HK-2 (cell line): ENCODE results near the gene SYNGR3.

Experiments used
- DNase-seq: peaks from one replicate; pipeline ENCODE4 v3.0.0-alpha.2; 2018; ENCODE audit not compliant: unreplicated experiment

SYNGR3 gene

GRCh38 chr16:1992704-1993317 lies 3.0 kb downstream of the SYNGR3 start:
- DNase-seq = no peak

DNA sequence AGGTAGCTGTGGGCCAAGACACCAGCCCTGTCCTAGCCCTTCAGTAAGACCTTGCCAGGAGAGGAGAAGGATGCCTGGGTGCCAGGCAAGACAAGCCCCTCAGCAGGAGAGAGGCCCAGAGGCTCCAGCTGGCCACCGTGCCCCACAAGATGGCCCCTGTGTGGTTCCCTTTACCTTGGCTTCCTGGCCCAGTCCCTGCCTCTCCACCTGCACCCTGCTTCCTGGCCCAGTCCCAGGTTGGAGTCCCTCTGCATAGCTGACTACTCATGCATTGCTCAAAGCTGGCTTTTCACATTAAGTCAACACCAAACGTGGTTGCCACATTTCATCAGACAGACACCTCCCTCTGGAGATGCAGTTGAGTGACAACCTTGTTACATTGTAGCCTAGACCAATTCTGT lies 4.0 kb downstream of the SYNGR3 start:
- DNase-seq = peak; percentile 54

DNA sequence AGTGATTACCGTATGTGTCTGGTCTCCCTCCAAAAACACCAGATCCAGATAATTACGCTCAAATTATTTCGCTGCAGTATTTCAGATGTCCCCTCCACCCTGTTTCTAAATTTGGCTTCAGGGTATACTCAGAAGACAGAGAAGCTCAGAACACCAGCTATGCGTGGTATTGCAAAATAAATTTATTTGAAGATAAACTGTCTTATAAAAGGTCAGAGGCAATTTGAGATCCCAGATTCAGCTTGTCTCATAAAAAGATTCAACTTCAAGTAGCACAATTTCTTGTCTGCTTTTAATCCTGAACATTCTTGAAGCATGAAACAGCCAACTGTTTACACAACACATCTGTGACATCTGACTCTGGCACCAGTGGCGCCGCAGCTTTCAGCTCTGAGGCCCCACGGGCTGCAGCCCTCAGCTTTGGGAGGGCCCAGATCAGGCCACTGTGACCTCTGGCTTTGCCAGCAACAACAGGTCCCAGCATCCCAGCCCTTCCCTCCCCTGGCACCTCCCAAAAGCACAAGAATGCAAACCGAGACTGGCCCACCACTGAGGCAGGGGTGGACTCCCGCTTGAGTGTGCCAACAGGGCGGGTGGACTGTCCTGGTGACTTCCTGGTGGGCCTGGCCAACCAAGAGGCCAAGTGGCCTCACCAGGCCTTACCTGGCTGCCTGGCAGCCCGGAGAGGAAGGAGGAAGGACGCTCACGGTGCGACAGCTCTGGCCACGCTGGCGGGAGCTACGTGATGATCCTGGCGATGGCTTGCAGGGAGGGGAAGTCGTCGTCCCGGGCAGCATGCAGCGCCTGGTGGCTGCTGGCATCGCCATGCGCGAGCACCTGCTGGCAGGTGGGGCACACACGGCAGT lies 8.0 kb downstream of the SYNGR3 start:
- DNase-seq = no peak

GRCh38 chr16:1998360-1998835 lies 8.6 kb downstream of the SYNGR3 start:
- no peak for DNase-seq

- no peak for DNase-seq
Observed at GRCh38 chr16:1998852-1999801, 9.4 kb downstream of the SYNGR3 start.

GRCh38 chr16:1999866-2000514 lies 10.2 kb downstream of the SYNGR3 start:
- DNase-seq = no peak

GRCh38 chr16:2001035-2001434 lies 11.3 kb downstream of the SYNGR3 start:
- DNase-seq = no peak

GRCh38 chr16:2001456-2002355 lies 11.9 kb downstream of the SYNGR3 start:
- DNase-seq = no peak

DNA sequence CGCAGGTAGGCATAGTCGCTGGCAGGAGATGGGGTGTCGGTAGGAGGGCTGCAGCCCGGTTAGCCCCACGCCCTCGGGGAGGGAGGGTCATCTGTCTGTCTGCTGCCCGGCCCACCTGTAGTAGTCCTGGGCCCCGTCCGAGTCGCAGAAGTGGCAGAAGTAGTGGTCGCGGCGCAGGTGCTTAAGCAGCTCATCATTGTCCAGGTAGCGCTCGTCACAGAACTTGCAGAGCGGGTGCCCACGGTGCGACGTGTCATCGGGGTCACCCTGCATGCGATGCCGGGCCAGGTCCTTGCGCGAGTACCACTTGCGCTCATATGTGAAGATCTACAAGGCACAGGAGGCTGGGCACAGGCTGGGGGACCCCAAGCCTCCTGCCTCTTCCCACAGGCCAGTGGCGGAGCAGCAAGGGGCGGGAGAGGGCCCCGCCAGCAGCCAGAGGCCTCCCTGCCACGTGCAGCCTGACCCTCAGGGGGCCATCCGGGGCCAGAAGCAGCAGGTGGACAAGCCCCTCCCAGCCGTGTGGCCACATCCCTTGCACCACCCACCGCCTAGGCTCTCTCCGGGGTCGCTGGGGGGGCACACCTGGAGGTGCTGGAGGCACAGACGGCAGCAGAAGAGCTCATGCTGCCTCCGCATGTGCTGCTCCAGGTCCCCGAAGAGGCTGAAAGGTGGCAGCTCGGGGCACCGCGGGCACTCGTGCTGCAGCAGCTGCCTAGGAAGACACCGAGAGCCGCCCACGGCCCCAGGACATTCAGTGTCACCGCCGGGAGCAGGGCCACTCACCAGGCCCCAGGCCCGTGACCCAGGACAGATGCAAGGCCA lies 12.8 kb downstream of the SYNGR3 start:
- DNase-seq = no peak

DNA sequence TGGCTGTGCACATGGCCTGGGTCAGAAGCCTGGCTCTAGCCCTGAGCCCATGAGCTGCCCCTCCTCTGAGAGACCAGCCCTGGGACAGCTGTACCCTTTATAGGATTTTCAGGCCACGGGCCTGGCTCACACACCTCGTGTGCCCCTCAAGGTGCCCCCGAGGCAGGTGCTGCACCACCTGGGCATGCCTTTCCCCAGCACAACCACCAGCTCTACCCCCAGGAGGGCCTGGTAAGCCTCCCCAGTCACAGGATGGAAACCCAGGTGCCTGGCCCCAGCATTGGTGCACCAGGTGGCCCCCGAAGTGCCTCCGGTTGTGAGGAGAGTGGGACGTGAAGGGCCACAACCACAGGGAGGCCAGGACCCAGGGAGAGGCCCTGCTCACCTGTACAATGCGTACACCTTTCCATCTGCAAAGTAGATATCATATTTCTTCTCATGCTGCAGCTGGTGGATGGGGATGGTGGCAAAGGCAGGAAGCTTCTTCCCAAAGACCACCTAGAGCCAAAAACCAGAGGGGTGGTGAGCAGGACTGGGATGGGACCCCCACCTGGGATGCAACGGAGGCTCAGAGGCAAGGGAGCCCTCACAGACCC lies 13.6 kb downstream of the SYNGR3 start:
- DNase-seq = no peak

DNA sequence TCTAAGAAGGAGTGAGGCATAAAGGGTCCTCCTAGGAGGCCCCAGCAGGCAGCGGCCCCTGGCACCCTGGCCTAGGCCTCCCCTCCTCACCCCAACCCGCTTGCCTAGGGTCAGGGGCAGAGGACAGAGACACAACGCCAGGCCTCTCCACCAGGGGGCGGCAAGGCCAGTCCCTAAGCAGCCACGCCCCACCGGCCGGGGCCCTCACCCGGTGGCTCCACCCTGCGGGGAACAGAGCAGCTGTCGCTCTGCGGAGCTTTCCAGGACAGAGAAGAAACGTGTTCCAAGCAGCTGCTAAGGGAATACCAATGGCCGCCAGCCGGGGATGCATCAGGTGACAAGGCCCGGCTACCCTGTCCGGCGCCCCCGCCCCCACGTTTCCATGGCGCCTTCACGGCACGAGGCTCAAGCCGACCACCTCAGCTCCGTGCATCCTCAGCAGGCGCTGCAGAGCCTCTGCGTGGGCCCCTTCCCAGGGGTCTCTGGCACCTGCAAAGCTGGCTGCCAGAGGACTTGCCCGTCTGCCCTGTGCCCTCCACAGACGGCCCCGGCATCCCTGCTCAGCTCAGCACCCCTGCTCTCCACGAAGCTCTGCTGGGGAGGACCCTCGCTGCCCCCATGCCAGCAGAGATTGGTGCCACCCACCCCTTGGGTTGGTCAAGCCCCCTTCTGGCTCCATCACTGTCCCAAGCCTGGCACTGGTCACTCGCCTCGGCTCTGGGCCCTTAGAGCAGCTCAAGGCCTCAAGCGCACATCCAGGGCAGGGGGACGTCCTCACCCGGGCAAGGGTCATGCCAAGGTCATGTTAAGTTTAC lies 14.3 kb downstream of the SYNGR3 start:
- DNase-seq = peak; percentile 61

DNA sequence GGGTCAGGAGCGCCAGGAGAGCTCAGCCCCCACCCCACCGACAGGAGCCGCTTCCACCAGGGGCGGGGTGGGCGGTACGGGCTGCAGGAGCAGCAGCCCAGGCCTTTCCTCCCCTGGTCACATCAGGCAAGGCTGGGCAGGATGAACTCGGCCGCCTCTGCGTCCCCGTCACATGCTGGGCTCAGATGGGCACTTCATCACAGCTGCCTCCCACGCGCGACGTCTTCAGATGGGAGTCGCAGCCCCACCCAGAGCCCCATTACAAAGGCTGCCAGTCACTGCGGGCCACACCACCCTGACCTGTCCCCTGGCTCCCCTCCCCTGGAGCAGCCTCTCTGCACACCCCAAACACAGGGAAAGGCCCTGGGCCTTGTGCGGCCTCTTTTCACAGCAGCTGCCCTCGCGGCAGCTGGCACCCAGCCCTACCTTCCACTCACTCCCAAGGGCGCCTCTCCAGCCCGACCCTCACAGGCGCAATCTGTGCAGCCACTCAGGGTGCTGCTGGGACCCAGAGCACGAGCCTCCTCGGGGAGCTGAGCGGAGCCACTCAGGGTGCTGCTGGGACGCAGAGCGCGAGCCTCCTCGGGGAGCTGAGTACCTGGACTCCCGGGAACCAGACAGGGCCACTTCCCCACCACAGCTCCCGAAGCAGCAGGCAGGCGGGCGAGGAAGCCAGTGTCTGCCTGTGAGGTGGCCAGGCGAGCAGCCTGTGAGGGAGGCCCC lies 15.2 kb downstream of the SYNGR3 start:
- no peak for DNase-seq

- no peak for DNase-seq
Observed at GRCh38 chr16:2005646-2006045, 15.9 kb downstream of the SYNGR3 start.

- DNase-seq = no peak
Observed at GRCh38 chr16:2006317-2006716, 16.5 kb downstream of the SYNGR3 start.

- no peak for DNase-seq
Observed at GRCh38 chr16:2007081-2007836, 17.5 kb downstream of the SYNGR3 start.

DNA sequence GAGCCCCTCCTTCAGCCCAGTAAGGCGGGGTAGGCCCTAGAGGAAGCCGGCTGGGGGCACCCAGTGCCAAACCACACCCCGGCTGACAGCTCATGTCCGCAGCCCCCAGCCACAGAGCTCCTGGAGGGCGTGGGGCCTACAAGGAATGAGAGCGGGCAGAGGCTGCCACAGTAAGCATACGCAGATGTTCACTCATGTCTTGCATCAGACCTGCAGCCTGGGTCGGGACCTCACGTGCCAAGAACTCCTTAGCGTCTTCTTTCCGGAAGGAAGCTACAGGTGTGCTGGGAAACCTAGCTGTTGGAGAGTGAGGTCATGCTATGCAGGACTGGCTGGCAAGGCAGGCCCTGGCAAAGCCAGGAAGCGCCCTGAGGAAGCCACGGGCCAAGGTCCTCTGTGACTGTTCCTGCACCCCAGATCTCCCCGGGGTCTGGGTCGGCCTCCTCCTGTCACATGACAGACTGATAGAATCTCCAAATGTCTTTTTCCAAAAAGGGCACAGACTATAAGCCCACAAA lies 18.3 kb downstream of the SYNGR3 start:
- DNase-seq = no peak
